Endothelial cell of umbilical vein (primary cell): ENCODE measurements around the gene ZNF282. TPM values are rescaled to one million over a fixed set of nuclear protein-coding genes. Genes with fewer than 3 reads are reported as not detected.
A peak's percentile ranks its signal among the peaks of the same experiment; 100 is the strongest.

Source experiments
- BruUV-seq: library from RNA; stranded (reverse); fragments of 400-500 nt; replicated peaks from 2 replicates; lab custom pipeline; 2021; lab: Mats Ljungman, UMichigan
- CTCF ChIA-PET: fragments of 300-600, 350-600 bp; sonication (Branson Sonifier 250); formaldehyde crosslinking; loops from one replicate; lab custom pipeline; 2021; ENCODE audit warnings: antibody characterized with exemption, inconsistent platforms; lab: Charles Lee
- POLR2A ChIA-PET: fragments of 300-600, 350-600 bp; sonication (Branson Sonifier 250); formaldehyde crosslinking; loops from one replicate; lab custom pipeline; 2021; ENCODE audit warnings: antibody characterized with exemption, inconsistent platforms; lab: Charles Lee
- DNase-seq: peaks from one replicate; pipeline ENCODE4 v3.0.0-alpha.2; 2011; ENCODE audit warnings: low read depth, low spot score
- FAIRE-seq: peaks from 2 replicates; lab custom pipeline; 2011; peaks lifted over from hg19 to GRCh38; lab: Jason Lieb, UNC
- H2AFZ ChIP-seq: 2 replicates; pipeline ENCODE4 v1.6.0; 2012; ENCODE audit warnings: low read depth, low read length, control low read depth, inconsistent platforms
- H3K27ac ChIP-seq: 2 replicates; pipeline ENCODE4 v1.5.1; 2011; ENCODE audit warnings: low read depth, mild to moderate bottlenecking, control low read depth, low read length, moderate library complexity; ENCODE audit not compliant: insufficient read depth
- H3K27me3 ChIP-seq, 2 experiments: 2 replicates each; pipeline versions ENCODE4 v1.6.0 to v1.6.1; 2011; ENCODE audit warnings: low read length in 2 of 2, mixed read lengths in 1 of 2; ENCODE audit not compliant: control insufficient read depth in 2 of 2, insufficient read depth in 2 of 2
- H3K36me3 ChIP-seq, 2 experiments: 2 replicates in 1 of 2; 3 replicates in 1 of 2; pipeline ENCODE4 v1.5.1; 2011; ENCODE audit warnings: low read length in 2 of 2, mild to moderate bottlenecking in 1 of 2, moderate library complexity in 1 of 2; ENCODE audit not compliant: control insufficient read depth in 2 of 2, insufficient read depth in 2 of 2; ENCODE audit errors: extremely low read depth in 1 of 2
- H3K4me1 ChIP-seq: 3 replicates; pipeline ENCODE4 v1.5.1; 2011; ENCODE audit warnings: mild to moderate bottlenecking, low read length; ENCODE audit not compliant: control insufficient read depth, insufficient read depth; ENCODE audit errors: extremely low read depth
- H3K4me2 ChIP-seq: 2 replicates; pipeline ENCODE4 v1.6.1; 2011; ENCODE audit warnings: low read length, control low read depth, mixed read lengths; ENCODE audit not compliant: insufficient read depth
- H3K4me3 ChIP-seq, 3 experiments: fragments of 200-600 bp in 1 of 3; sonication (generic), shearing (Covaris generic) in 1 of 3; replicated peaks in 1 of 3; 2 replicates each; pipeline ENCODE4 v1.5.1; 2011 to 2016; ENCODE audit warnings: control low read depth in 3 of 3, low read length in 3 of 3, mild to moderate bottlenecking in 2 of 3, inconsistent platforms in 1 of 3, low read depth in 1 of 3, moderate library complexity in 1 of 3; ENCODE audit not compliant: insufficient read depth in 1 of 3
- H3K79me2 ChIP-seq: 2 replicates; pipeline ENCODE4 v1.6.0; 2012; ENCODE audit warnings: low read length, inconsistent platforms; ENCODE audit not compliant: control insufficient read depth, insufficient read depth
- H3K9ac ChIP-seq: replicated peaks from 2 replicates; pipeline ENCODE3; 2011; ENCODE audit warnings: low read length, control low read depth; ENCODE audit not compliant: insufficient read depth; ENCODE audit errors: extremely low read depth
- H3K9me1 ChIP-seq: replicated peaks from 3 replicates; pipeline ENCODE4 v1.6.0; 2011; ENCODE audit warnings: mild to moderate bottlenecking, low read length; ENCODE audit not compliant: control insufficient read depth, insufficient read depth; ENCODE audit errors: extremely low read depth
- H3K9me3 ChIP-seq: replicated peaks from 2 replicates; pipeline ENCODE4 v1.5.1; 2012; ENCODE audit warnings: low read length, inconsistent platforms; ENCODE audit not compliant: control insufficient read depth, insufficient read depth
- H4K20me1 ChIP-seq: replicated peaks from 2 replicates; pipeline ENCODE3; 2011; ENCODE audit warnings: mild to moderate bottlenecking, low read length; ENCODE audit not compliant: control insufficient read depth, insufficient read depth; ENCODE audit errors: extremely low read depth
- CTCF ChIP-seq, 2 donors: IDR thresholded peaks; 1 replicate in 1 of 2; 2 replicates in 1 of 2; pipeline ENCODE4 v1.5.1; 2011; ENCODE audit warnings: low read length in 2 of 2, mild to moderate bottlenecking in 2 of 2, moderate library complexity in 2 of 2, control low read depth in 1 of 2, inconsistent platforms in 1 of 2, low read depth in 1 of 2; ENCODE audit not compliant: insufficient read depth in 1 of 2; ENCODE audit errors: extremely low read depth in 1 of 2
- EZH2 ChIP-seq: IDR thresholded peaks from 2 replicates; pipeline ENCODE4 v1.6.1; 2012; ENCODE audit warnings: borderline replicate concordance, low read depth, mild to moderate bottlenecking, moderate library complexity, low read length, inconsistent platforms; ENCODE audit not compliant: severe bottlenecking
- FOS ChIP-seq: IDR thresholded peaks from 2 replicates; pipeline ENCODE4 v1.6.1; 2011; ENCODE audit warnings: mild to moderate bottlenecking, low read length, moderate library complexity, borderline replicate concordance; ENCODE audit not compliant: insufficient read depth
- GATA2 ChIP-seq: IDR thresholded peaks from 2 replicates; pipeline ENCODE4 v1.7.0; 2011; ENCODE audit warnings: low read depth, mild to moderate bottlenecking, moderate library complexity, mixed read lengths, low read length; ENCODE audit not compliant: insufficient read length, insufficient read depth
- JUN ChIP-seq: IDR thresholded peaks from 2 replicates; pipeline ENCODE4 v1.6.1; 2011; ENCODE audit warnings: borderline replicate concordance, low read depth; ENCODE audit not compliant: insufficient read length, insufficient read depth
- MAX ChIP-seq: IDR thresholded peaks from 2 replicates; pipeline ENCODE4 v1.6.1; 2011; ENCODE audit not compliant: insufficient read depth, insufficient read length
- MYC ChIP-seq: IDR thresholded peaks from one replicate; pipeline ENCODE4 v1.6.1; 2011; ENCODE audit warnings: mild to moderate bottlenecking, low read depth, low read length
- POLR2A ChIP-seq: IDR thresholded peaks from 2 replicates; pipeline ENCODE4 v1.6.1; 2012; ENCODE audit warnings: low read depth, mild to moderate bottlenecking, control low read depth, low read length
- POLR2AphosphoS5 ChIP-seq: IDR thresholded peaks from 2 replicates; pipeline ENCODE4 v1.6.1; 2012; ENCODE audit warnings: low read depth, mild to moderate bottlenecking, control low read depth, low read length, moderate library complexity; ENCODE audit not compliant: insufficient read depth
- dilution Hi-C: fragments of 300-500 bp; cut with MboI; formaldehyde crosslinking; loops from one replicate; pipeline ENCODE4 v1.15.0; 2019; ENCODE audit warnings: low sequenced_read_pairs; ENCODE audit not compliant: extremely low pct_ligation_motif_present
- intact Hi-C: fragments of 100-400 bp; cut with micrococcal nuclease; formaldehyde crosslinking; loops from one replicate; pipeline ENCODE4 v1.10.0; 2022
- polyA plus RNA-seq, 4 experiments: library from polyadenylated mRNA; depleted of rRNA in 3 of 4; stranded (reverse) in 3 of 4; unstranded in 1 of 4; fragments of >200 nt; gene quantifications; 2 replicates each; pipeline versions ENCODE4 v1.2.1 to v1.2.3, GENCODE V29; 2011 to 2012; ENCODE audit warnings: missing spikeins in 1 of 4
- total RNA-seq: library from RNA; stranded (reverse); gene quantifications from 2 replicates; pipeline ENCODE4 v1.2.3, GENCODE V29; 2021

The ZNF282 gene
- total and polyA plus RNA-seq, 2 donors (not counting 3 experiments of a cell fraction or from before 2014, with no cell fraction given): 20.0 to 34.4 TPM

- no peaks in the 10 kb centered on the region for H4K20me1 ChIP-seq
- no peak overlapping the region for H3K9ac ChIP-seq
- CTCF ChIA-PET: interaction anchor here (0.8 to 1.8 kb wide), 2 partner anchors 11 to 103 kb away, joined by 4 read pairs; partner anchors contain the start of gene ZNF425
- POLR2A ChIA-PET: no interaction called here
- TF ChIP-seq GATA2: no peak
- no peak for TF ChIP-seq JUN
- no peak for TF ChIP-seq FOS
- TF ChIP-seq POLR2AphosphoS5: peak; percentile 11
- no peaks in the 10 kb centered on the region for H3K27me3 ChIP-seq
- no peak overlapping the region for H3K4me2 ChIP-seq
- intact Hi-C loops (loop anchor here (1.0 kb wide), 1 partner anchor 10 kb away; the partner anchor contains the start of gene ZNF212), dilution Hi-C loops (no loop called here)
- H3K4me1 ChIP-seq: no peaks in the 10 kb centered on the region
- H3K27ac ChIP-seq: no peak overlapping the region
- FAIRE-seq (no peak), DNase-seq (no peak)
- no peaks in the 10 kb centered on the region for H3K9me1 ChIP-seq
- H3K4me3 ChIP-seq: no peak overlapping the region
- no peak overlapping the region for H2AFZ ChIP-seq
- H3K36me3 ChIP-seq: peaks cover 0 to 8% of the 10 kb centered on the region in 2 experiments
- no peaks in the 10 kb centered on the region for H3K9me3 ChIP-seq
- H3K79me2 ChIP-seq: no peaks in the 10 kb centered on the region
- BruUV-seq: no TSS peak
These were observed 34.2 kb downstream of the ZNF282 start for GRCh38 chr7:149229526-149229925.

GRCh38 chr7:149232362-149232761, 37.0 kb downstream of the ZNF282 start:
- FAIRE-seq: no peak
- H3K27ac ChIP-seq: no peak overlapping the region
- H3K4me3 ChIP-seq: no peak overlapping the region
- intact Hi-C loops (no loop called here), dilution Hi-C loops (no loop called here)
- BruUV-seq: no TSS peak
- no peaks in the 10 kb centered on the region for H3K79me2 ChIP-seq
- no peaks in the 10 kb centered on the region for H3K9me1 ChIP-seq
- H2AFZ ChIP-seq: no peak overlapping the region
- no peaks in the 10 kb centered on the region for H4K20me1 ChIP-seq
- no peaks in the 10 kb centered on the region for H3K36me3 ChIP-seq
- CTCF ChIA-PET: no interaction called here
- no peak overlapping the region for H3K9ac ChIP-seq
- TF ChIP-seq EZH2 (no peak), FOS (no peak), MAX (no peak), POLR2A (no peak), GATA2 (no peak), CTCF (IDR thresholded peaks at IDR 0.05; ENCODE audit: extremely low read depth in 1 of 2, insufficient read depth in 1 of 2, low read depth in 1 of 2, low read length in 2 of 2) (no peak), POLR2AphosphoS5 (no peak), MYC (no peak), JUN (no peak)
- H3K4me2 ChIP-seq: no peak overlapping the region
- H3K4me1 ChIP-seq: no peaks in the 10 kb centered on the region
- no peaks in the 10 kb centered on the region for H3K9me3 ChIP-seq
- H3K27me3 ChIP-seq: no peaks in the 10 kb centered on the region
- POLR2A ChIA-PET: interaction anchor here (0.6 kb wide), 1 partner anchor 85 kb away, joined by 3 read pairs; no protein-coding TSS in a partner anchor
- DNase-seq: no peak
